Skeletal muscle cell (primary cell): Measurements from ENCODE around the gene LGALS3BP.

Experiments
- DNase-seq: peaks from one replicate; pipeline ENCODE4 v3.0.0-alpha.2; 2010; ENCODE audit warnings: low read depth
- H3K4me3 ChIP-seq: 2 replicates; pipeline ENCODE4 v1.5.1; 2011; ENCODE audit warnings: low read depth, mild to moderate bottlenecking, control low read depth, low read length, moderate library complexity

The LGALS3BP gene

DNA sequence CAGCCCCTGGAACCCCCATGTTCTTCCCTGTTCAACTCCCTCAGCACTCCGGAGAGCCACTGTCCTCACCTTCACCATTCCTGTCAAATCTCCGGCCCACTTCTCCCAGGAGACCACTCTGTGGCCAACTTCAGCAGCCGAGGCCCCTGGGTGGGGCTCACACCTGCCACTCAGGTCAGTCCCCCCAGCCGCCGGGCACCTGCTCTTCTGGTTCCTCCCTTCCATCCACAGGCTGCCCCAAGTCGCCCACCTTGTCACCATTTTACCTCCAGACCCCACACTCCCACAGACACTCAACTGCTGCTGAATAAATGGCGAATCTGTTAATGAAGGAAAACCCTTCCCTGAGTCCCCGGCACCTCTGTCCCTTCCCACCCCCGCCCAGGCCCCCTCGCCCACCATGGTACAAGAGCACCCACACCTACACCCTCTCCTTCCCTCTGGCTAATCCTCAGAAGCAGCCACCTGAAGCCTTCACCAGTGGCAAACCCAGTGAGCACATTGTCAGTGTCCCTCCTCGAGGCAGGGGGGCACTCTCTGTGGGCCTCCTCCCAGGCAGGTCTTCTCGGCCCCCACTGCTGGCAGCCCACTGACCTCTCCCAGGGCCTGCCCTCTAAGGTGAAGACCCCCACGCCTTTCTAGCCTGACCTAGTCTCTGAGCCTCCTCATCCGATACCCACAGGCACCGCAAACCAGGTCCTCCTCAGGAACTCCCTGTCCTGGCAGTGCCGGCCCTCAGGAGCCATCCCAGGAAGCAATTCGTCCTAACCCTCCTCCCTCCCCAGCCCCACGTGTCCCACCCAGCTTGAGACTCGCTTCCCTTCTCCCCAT, 21.7 kb upstream of the LGALS3BP start:
- no peak overlapping the region for H3K4me3 ChIP-seq

DNA sequence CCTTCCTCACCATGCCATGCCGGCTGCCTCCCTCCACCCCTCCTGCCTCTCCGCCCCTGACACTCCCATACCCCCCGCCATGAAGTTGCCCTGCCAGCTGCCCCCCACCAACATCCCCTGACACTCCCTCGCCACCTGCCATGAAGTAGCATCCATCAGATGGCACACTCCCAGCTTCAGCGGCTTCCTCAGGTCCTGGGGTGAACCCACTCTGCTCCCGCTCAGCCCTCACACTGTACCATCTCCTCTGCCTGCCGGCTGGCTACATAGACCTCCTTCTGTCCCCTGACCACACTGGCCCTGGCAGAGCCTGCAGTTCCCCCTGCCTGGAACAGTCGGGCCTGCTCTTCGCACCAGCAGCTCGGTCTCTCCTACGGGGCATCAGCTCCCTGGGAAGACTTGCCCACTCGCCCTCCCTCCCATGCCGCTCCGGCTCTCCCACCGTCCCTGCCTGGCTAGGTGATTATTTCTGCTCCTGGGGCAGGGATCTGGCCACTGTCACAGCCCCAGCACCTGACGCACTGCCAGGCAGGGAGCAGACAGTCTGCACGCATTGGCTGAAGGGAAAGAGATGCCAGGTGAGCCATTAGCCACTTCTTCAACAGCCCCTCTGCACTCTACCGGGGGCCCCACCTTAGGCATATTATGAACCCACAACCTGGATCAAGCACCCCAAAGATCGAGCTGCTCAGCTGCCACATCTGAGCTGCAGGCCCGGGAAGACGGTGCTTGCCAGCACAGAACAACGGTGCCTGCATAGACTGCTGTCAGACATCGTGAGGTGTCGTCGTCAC, 20.9 kb upstream of the LGALS3BP start:
- H3K4me3 ChIP-seq, result no peak overlapping the region
- no peak for DNase-seq

More for the DNA sequence above, 21.7 kb upstream of the LGALS3BP start:
- DNase-seq, result no peak

DNA sequence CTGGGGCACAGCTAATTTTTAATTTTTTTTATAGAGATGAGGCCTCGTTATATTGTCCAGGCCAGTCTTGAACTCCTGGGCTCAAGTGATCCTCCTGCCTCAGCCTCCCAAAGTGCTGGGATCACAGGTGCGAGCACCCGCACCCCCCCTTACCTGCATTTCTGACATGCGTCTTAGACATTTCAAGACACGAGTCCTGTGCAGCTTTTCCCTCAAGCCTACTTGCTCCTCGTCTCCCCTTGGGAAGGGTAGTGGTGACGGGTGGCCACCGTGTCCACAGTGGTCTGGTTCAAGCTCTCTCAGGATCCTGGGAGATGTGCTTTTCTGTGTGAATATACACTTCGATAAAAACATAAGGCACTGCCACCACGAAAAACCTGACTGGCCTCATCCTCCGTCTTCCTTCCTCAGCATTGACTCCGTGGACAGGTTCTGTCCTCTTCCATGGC, 20.2 kb upstream of the LGALS3BP start:
- H3K4me3 ChIP-seq, result no peak overlapping the region
- no peak for DNase-seq

- H3K4me3 ChIP-seq, result no peak overlapping the region
- DNase-seq, result no peak
Observed at GRCh38 chr17:78999056-78999768, 19.5 kb upstream of the LGALS3BP start.

GRCh38 chr17:78998311-78999055, 18.8 kb upstream of the LGALS3BP start:
- DNase-seq, result no peak
- H3K4me3 ChIP-seq, result no peak overlapping the region

- H3K4me3 ChIP-seq, result no peak overlapping the region
- no peak for DNase-seq
Observed at GRCh38 chr17:78997881-78998280, 18.2 kb upstream of the LGALS3BP start.

GRCh38 chr17:78997231-78997741, 17.6 kb upstream of the LGALS3BP start:
- no peak for DNase-seq
- no peak overlapping the region for H3K4me3 ChIP-seq

DNA sequence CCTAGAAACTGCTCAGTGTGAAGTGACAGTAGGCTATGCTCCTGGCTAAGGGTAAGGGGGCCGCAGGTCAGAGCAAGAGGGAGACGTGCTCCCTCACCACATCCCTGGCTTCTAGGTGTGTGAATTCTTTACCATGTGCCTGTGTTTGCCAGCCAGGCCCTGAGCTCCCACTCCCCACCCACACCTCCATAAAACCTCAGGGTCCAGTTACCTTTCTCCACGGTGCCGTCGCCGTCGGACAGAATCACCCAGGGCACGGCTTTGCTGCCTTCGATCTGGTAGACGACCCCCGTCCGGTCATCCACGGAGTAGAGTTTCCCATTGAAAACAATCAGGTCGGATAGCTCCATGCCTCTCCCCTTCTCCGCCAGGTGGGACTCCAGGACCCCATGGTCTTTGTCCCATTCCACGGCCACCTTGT, 17.1 kb upstream of the LGALS3BP start:
- DNase-seq, result no peak
- no peak overlapping the region for H3K4me3 ChIP-seq

DNA sequence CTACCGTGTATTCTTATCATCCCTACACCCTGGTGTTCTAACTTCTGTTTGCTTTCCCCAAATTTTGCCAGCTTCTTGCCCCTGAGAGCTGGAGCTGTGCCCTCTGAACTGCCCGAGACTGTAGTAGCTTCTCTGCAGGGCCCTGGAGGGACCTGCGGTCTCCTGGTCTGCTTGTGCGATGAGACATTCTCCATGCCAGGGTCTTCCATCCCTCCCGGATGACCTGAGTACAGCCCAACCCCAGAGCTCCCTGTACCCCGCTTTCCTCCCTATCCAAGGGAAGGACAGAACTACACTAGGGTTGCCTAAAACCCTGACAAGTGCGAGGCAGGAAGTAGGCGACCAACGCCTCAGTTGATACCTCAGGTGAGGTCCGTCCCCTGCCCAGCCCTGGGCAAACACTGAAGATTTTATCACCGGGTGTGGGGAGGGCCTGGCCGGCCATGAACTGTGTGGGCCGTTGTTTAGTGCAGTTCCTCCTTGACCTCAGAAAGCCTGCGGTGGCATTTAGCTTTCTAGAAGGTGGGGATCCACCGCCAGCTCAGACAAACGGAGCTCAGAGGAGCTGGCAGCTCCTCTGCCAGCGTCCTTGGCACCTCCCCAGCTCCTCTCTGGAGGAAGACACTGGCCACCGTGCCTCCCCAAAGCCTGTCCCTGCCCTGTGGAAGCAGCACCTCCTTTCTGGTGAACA, 16.2 kb upstream of the LGALS3BP start:
- H3K4me3 ChIP-seq, result no peak overlapping the region
- no peak for DNase-seq

DNA sequence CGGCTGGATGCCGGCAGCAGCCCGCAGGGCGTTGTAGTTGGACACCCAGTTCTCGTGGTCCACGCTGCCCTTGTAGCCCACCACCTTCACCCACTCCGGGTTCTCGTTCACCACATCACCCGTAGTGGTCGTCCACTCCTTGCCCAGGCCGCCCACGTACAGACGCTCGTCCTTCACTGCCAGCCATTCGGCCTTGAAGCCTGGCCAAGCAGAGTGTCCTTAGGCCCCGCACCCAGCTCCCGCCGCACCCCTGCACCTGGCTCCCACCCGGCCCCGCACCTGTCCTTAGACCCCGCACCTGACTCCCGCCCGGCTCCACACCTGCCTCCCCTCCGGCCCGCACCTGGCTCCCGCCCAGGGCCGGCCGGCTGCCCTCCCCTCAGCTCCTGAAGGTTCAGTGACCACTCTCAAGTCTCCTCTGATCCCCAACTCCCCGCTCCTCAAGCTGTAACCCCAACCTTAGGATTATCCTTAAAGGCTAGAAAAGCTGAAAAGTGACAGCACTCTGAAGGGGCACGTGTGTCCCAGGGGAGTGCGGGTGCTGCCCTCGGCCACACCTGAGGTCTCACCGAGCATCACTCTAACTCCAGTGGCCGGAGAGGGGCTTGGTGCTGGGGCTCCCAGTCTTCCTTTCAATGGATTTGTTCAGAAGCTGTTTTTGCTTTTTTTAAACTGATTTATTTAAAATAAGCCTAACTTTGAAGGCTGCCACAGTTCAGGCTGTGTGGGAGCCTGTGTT, 15.5 kb upstream of the LGALS3BP start:
- H3K4me3 ChIP-seq, result no peak overlapping the region
- no peak for DNase-seq

DNA sequence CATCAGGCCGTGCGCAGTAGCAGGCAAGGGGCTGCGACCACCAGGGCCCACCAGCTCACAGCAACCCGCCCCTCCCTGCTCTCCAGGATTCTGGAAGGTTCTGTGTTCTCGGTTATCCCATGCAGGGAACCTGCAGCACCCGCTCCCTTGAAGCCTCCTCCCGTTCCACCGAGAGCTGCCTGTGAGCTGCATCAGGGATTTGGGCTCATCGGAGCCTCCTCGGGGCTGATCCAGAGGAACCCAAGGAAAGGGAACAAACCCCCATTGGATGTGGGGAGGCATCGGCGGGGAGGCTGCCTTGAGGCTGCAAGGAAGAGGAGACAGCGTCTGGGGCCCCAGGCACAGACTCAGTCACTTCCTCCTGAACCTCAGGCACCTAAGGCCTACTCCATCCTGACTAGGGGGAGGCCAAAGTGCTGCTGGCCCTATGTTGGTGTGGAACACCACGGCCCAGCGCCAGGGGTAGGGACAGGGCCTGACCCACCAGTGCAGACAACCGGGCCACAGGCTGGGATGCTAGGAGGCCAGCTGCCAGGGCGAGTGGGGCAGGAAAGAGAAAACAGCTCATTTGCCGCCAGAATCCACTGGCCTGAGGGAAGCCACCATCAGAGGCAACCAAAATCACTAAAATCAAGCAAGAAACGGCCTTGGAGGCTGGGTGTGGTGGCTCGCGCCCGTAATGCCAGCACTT, 14.4 kb upstream of the LGALS3BP start:
- no peak for DNase-seq
- no peak overlapping the region for H3K4me3 ChIP-seq

DNA sequence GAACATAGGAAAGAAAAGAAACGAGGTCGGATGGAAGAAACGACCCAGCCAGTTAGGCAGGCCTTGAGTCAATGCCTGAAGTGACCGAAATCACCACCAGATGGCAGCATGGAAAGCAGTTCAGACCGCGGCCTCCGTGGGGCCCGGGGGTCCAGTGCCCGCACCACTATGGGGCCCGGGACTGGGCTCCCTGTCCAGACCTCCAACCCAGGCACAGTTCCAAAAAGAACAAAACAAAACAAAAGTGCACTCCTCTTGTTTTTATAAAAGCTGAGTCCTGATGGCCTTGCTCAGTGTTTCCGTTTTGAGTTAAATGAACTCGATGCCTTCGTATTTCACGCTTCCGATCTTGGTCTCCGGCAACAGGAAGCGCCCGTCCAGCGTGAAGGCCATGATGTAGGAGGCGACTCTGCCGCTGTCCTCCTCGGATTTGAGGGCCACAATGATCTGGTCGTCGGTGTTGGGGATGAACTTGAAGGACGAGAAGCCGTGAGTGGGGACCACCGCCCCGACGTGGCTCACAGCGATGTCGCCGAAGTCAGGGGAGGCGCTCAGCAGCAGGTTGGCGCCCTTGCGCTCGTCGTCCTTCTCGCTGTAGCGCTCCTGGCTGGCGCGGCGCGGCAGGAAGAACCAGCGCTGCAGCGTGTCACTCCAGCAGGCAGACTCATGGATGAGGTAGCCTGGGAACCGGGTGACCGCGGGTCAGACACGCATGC, 13.7 kb upstream of the LGALS3BP start:
- DNase-seq, result no peak
- no peak overlapping the region for H3K4me3 ChIP-seq

DNA sequence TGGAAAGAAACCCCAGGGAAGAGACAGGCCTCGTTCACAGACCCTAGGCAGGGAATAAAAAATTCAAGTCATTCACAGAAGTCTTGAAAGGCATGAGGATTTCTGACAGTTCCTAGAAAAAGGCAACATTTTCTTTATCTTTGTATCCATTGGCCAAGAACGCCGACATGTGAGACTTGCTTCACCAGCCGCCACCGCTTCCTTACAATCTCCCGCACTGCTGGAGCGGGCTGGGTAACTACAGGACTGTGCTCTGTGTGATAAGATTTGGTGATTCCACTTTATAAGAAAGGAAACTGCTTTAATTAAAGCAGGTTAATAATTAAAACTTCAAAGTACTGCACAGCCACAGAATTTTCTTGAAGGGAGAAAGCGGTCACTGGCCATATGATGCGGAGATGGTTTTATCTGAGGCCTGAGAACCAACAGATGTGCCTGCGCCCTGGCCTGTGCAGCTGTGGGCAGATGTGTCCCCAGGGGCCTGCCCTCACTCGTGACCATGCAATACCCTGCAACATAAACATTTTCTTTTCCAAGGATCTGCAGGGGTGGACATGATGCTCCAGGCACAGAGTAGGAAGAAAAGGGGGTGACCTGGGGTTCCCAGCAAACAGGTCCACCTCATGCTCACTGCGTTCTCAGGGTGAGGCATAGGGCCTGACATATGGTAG, 13.0 kb upstream of the LGALS3BP start:
- H3K4me3 ChIP-seq, result no peak overlapping the region
- DNase-seq, result no peak

DNA sequence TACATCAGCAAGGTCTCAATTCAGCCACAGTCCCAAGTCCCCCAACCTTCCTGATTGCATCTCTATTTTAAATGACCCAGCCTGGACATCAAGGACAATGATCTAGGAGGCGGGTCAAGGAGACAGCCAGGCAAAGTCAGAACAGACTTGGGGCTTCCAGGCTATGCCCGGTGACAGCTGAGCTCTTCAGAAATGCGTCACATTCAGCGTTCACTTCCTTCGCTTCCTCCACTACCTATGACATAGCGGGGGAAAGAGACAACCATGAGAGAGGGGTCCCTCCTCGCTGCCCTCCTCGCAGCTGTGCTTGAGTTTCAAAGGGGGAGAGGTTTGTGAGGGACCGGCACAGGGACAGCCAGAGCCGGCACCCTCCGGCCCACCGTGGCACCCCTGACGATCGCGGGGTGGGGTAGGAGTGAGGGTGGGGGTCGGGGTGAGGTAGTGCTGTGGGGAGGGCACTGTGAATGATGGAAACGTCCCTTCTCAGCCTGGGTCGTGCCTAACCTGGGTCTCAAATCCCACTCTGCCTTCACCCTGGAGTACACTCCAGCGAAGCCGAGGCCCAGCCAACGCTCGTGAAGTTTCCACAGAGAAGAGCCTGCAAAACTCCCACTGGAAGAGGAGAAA, 12.3 kb upstream of the LGALS3BP start:
- H3K4me3 ChIP-seq, result no peak overlapping the region
- DNase-seq, result no peak

GRCh38 chr17:78991017-78991738, 11.5 kb upstream of the LGALS3BP start:
- DNase-seq, result no peak

More at GRCh38 chr17:78991017-78991738, 11.5 kb upstream of the LGALS3BP start:
- no peak overlapping the region for H3K4me3 ChIP-seq
